ENCODE measurements around the gene MGA.

Gene MGA

GRCh38 chr15:41804916-41805666 is 144.9 kb downstream of the MGA start:
- DNase-seq (ENCODE audit: low read depth) = no peak
- TF ChIP-seq CTCF (IDR thresholded peaks at IDR 0.05; ENCODE audit: control insufficient read depth, insufficient read depth, low read depth, low read length, missing control alignments) = no peak
- H3K4me3 ChIP-seq (ENCODE audit: control insufficient read depth, low read depth, low read length) = no peak overlapping the region

GRCh38 chr15:41805711-41806110 is 145.5 kb downstream of the MGA start:
- DNase-seq (ENCODE audit: low read depth) = no peak
- no peak overlapping the region for H3K4me3 ChIP-seq (ENCODE audit: control insufficient read depth, low read depth, low read length)
- TF ChIP-seq CTCF (IDR thresholded peaks at IDR 0.05; ENCODE audit: control insufficient read depth, insufficient read depth, low read depth, low read length, missing control alignments) = no peak

- no peak overlapping the region for H3K4me3 ChIP-seq (ENCODE audit: control insufficient read depth, low read depth, low read length)
- no peak for DNase-seq (ENCODE audit: low read depth)
- no peak for TF ChIP-seq CTCF (IDR thresholded peaks at IDR 0.05; ENCODE audit: control insufficient read depth, insufficient read depth, low read depth, low read length, missing control alignments)
Measured at GRCh38 chr15:41806291-41807181, 146.3 kb downstream of the MGA start.

- no peak overlapping the region for H3K4me3 ChIP-seq (ENCODE audit: control insufficient read depth, low read depth, low read length)
- TF ChIP-seq CTCF (IDR thresholded peaks at IDR 0.05; ENCODE audit: control insufficient read depth, insufficient read depth, low read depth, low read length, missing control alignments) = no peak
- no peak for DNase-seq (ENCODE audit: low read depth)
Measured at GRCh38 chr15:41809121-41809520, 148.9 kb downstream of the MGA start.

- H3K4me3 ChIP-seq (ENCODE audit: control insufficient read depth, low read depth, low read length) = no peak overlapping the region
- TF ChIP-seq CTCF (IDR thresholded peaks at IDR 0.05; ENCODE audit: control insufficient read depth, insufficient read depth, low read depth, low read length, missing control alignments) = no peak
- DNase-seq (ENCODE audit: low read depth) = no peak
Measured at GRCh38 chr15:41809526-41810220, 149.5 kb downstream of the MGA start.

- no peak for TF ChIP-seq CTCF (IDR thresholded peaks at IDR 0.05; ENCODE audit: control insufficient read depth, insufficient read depth, low read depth, low read length, missing control alignments)
- no peak overlapping the region for H3K4me3 ChIP-seq (ENCODE audit: control insufficient read depth, low read depth, low read length)
- DNase-seq (ENCODE audit: low read depth) = no peak
Measured at GRCh38 chr15:41810651-41811431, 150.6 kb downstream of the MGA start.

All from AG09309 (cell line).